T-helper 2 cell treated with Interferon-gamma antibody and Interleukin-4, amounts not matched to agents 5 μg/mL and 100 μg/mL, for 36 hours (primary cell): ENCODE results near the gene CUEDC1.

Source experiments
- DNase-seq: peaks from one replicate; pipeline ENCODE4 v3.0.0; 2021; ENCODE audit warnings: low spot score
- H3K27ac Mint-ChIP-seq: one replicate; pipeline ENCODE4 v1.8.0; 2021; ENCODE audit warnings: mild to moderate bottlenecking, mixed read lengths
- H3K27me3 Mint-ChIP-seq: one replicate; pipeline ENCODE4 v1.8.0; 2021; ENCODE audit warnings: low read depth, mixed read lengths
- H3K36me3 Mint-ChIP-seq: one replicate; pipeline ENCODE4 v1.8.0; 2021; ENCODE audit warnings: low read depth, mixed read lengths
- H3K4me1 Mint-ChIP-seq: one replicate; pipeline ENCODE4 v1.8.0; 2021; ENCODE audit warnings: low read depth, mixed read lengths
- H3K4me3 Mint-ChIP-seq: one replicate; pipeline ENCODE4 v1.8.0; 2022; ENCODE audit warnings: mild to moderate bottlenecking, moderate library complexity, mixed read lengths
- H3K9me3 Mint-ChIP-seq: one replicate; pipeline ENCODE4 v1.8.0; 2021; ENCODE audit warnings: mixed read lengths

The CUEDC1 gene

DNA sequence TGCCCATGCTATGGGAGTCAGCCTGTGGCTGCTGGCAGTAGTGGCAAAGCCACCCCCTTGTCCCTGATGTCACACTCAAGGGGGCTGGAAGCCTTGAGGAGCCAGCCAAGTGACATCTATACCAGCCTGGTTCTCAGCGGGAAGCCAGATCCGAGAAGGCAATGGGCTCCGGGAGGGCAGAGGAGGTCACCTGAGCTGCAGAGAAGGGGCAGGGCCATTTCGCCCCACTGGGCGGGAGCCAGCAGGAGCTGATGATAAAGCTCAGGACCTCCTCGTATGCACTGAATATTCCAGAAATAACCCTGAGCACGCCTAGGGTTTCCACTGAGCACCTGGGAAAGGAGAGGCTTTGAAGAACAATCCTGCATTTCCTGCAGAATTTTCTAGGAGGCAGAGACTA lies 124.3 kb downstream of the CUEDC1 start:
- no peak overlapping the region for H3K4me3 Mint-ChIP-seq
- H3K4me1 Mint-ChIP-seq = peaks cover 11% of the 10 kb centered on the region
- no peak overlapping the region for H3K27ac Mint-ChIP-seq
- DNase-seq = no peak
- no peaks in the 10 kb centered on the region for H3K36me3 Mint-ChIP-seq
- H3K27me3 Mint-ChIP-seq = no peaks in the 10 kb centered on the region
- no peaks in the 10 kb centered on the region for H3K9me3 Mint-ChIP-seq

DNA sequence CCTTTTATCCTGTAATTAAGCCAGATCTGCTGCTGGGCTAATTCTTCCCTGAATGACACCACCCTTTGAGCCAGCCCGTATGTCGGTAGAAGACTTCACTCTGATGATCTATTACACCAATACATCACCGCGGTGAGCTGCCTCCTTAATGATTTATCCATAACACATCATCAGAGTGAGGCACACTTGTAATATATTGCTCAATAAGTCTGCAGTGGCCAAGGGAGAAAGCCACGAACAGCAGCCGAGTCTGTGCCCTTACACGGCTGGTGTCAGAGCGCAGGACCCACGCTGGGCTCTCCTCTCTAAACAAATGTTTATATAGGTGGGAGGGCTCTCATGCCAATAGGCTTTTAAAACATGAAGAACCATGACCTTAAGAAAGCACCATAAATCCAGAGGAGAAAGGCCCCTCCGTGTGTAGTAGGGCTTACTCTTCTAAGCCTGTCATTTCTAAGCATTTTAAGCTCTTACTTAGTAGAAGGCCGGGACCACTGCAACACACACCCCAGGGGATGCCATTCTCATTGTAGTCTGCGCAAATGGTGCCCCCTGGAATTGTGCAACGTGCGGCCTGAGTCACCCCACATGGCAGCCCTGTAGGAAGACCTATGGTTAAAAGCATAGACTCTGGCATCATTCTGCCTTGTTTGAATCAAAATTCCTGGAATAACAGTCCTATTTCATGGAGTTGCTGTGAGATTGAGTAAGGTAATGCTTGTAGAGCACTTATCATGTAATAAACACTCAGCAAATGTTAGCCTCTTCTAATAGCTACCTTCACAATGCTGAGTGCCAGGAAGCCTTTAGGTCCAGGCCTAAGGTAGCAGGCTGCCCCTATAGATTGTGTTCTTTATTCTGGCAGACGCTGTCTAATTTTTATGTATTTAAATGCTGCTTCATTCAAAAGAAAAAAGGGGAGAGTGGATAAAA lies 131.5 kb downstream of the CUEDC1 start:
- DNase-seq = no peak
- Mint-ChIP-seq H3K9me3 (no peaks in the 10 kb centered on the region), H3K4me3 (no peak overlapping the region), H3K27ac (no peak overlapping the region), H3K36me3 (no peaks in the 10 kb centered on the region), H3K4me1 (no peaks in the 10 kb centered on the region), H3K27me3 (peaks cover 3% of the 10 kb centered on the region)

DNA sequence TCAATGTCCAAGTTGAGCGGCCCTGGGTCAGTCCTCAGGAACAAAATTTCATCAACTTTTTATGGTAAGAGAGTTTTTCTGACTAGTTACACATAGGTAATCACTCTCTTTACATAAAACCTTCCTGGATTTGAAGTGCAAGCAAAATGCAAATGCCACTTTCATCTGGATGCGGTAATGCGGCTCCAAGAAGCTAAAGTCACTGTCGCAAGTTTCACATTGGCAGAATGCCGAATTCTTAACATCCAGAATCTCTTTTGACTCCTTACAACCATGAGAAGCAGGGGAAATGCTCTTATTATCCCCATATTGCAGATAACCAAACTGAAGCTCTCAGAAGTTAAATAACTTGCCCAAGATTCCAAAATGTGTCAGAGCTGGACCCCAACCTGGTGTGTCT lies 135.3 kb downstream of the CUEDC1 start:
- peaks cover 6% of the 10 kb centered on the region for H3K27me3 Mint-ChIP-seq
- DNase-seq = no peak
- no peaks in the 10 kb centered on the region for H3K9me3 Mint-ChIP-seq
- no peaks in the 10 kb centered on the region for H3K36me3 Mint-ChIP-seq
- no peak overlapping the region for H3K27ac Mint-ChIP-seq
- no peaks in the 10 kb centered on the region for H3K4me1 Mint-ChIP-seq
- H3K4me3 Mint-ChIP-seq = no peak overlapping the region

DNA sequence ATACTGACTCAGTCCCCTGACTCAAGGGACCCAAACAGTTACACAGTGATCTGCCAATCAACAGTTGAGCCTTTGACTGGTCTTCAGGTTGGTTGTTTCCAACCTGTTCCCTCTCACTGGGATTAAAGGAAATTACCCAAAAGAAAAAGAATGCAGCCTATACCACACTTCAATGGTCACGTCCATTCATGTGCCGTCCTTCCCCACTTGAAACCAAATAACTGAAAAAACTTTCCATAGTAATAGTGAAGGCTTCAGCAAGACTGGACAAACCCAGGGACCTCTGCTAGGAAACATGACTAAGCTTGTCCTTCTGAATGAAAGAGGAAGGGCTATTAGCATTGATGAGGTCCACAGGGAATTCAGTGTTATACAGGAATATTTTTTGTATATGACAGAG lies 135.9 kb downstream of the CUEDC1 start:
- H3K4me1 Mint-ChIP-seq = no peaks in the 10 kb centered on the region
- H3K9me3 Mint-ChIP-seq = no peaks in the 10 kb centered on the region
- H3K27ac Mint-ChIP-seq = no peak overlapping the region
- no peaks in the 10 kb centered on the region for H3K36me3 Mint-ChIP-seq
- DNase-seq = no peak
- peaks cover 11% of the 10 kb centered on the region for H3K27me3 Mint-ChIP-seq
- no peak overlapping the region for H3K4me3 Mint-ChIP-seq

DNA sequence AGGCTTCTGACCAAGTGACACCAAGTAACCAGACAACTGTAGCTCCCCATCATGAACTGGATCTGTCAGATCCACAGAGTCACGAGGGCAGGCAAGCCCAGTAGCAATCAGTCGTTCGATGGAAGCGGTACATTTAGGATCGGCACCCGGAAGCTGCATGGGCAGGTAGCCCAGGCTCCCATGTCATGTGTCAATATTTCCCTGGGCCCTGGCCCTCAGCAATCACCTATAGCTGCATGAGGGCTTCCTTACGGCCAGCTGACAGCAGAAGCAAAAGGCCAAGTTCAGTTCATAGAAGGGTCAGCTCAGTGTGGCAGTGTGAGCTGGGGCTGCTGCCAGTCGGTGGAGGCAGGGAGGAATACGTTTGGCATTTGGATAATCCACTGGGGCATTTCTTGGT lies 137.1 kb downstream of the CUEDC1 start:
- no peak for DNase-seq
- Mint-ChIP-seq H3K36me3 (no peaks in the 10 kb centered on the region), H3K4me3 (no peak overlapping the region), H3K4me1 (no peaks in the 10 kb centered on the region), H3K9me3 (no peaks in the 10 kb centered on the region), H3K27ac (no peak overlapping the region), H3K27me3 (peaks cover 14% of the 10 kb centered on the region)

DNA sequence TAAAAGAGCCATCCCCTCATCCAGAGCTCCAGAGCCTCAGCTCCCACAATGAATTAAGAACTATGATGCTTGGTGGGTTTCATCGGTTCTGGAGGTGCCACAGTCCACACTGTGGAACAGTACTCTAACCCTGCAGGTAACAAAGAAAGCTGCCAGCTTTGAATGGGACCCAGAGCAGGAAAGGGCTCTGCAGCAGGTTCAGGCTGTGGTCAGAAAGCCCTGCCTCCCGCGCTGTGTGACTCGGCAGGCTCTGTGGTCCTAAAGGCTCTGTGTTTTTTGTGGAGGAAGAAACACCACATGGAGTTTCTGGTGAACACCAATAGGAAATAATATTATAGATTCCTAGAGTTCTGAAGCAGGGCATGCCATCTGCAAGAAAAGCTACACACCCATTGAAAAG lies 137.9 kb downstream of the CUEDC1 start:
- no peaks in the 10 kb centered on the region for H3K36me3 Mint-ChIP-seq
- no peak for DNase-seq
- peaks cover 14% of the 10 kb centered on the region for H3K27me3 Mint-ChIP-seq
- no peak overlapping the region for H3K27ac Mint-ChIP-seq
- H3K9me3 Mint-ChIP-seq = no peaks in the 10 kb centered on the region
- no peaks in the 10 kb centered on the region for H3K4me1 Mint-ChIP-seq
- H3K4me3 Mint-ChIP-seq = no peak overlapping the region

DNA sequence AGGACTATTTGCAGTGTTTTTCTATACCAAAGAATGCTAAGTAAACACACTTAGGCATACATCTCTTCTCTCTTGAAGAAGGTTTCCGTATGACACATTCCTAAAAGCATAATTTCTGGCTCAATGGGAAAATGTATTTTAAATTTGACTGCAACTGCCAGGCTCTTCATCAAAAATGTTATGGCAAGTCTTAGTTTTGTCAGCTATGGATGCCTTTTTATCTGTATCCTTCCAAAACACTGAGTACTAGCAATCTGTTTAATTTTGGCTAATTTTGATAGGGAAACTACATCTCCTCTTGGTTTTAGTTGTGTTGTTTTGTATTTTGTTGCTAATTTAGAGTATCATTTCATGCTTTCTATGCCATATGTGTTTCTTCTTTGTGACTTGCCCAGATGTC lies 140.8 kb downstream of the CUEDC1 start:
- Mint-ChIP-seq H3K4me1 (peaks cover 4% of the 10 kb centered on the region), H3K4me3 (no peak overlapping the region), H3K27me3 (peaks cover 38% of the 10 kb centered on the region), H3K9me3 (no peaks in the 10 kb centered on the region), H3K36me3 (no peaks in the 10 kb centered on the region), H3K27ac (no peak overlapping the region)
- DNase-seq = no peak

DNA sequence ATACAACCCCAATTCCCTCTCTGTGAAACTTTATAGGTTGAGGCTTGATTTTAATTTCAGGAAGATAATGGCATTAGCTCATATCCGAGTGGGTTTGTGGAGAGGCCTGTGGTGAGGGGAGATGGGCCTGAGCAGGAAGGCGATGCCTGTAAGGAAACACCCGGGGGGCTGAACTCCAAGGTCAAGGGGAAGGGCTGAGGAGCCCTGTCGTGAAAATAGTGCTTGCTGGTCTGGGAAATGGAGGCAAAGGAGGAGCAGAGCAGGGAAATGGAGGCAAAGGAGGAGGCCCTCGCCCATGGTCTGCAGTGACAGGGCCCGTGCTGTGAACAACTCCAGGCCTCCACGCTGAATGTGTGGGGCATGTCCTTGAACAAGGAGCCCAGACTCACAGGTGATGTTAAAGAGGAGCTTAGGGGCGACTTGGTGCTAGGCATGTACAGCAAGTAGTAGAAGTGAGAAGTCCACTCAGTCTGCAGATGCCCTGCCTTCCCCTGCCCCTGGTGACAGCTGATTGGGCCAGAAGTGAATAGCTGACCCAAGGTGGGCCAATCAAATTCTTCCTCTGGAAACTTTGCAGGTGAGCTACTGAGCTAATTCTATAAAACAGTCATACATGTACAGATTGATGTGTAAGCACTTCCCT lies 143.5 kb downstream of the CUEDC1 start:
- H3K4me1 Mint-ChIP-seq = peaks cover 4% of the 10 kb centered on the region
- H3K27ac Mint-ChIP-seq = no peak overlapping the region
- H3K36me3 Mint-ChIP-seq = no peaks in the 10 kb centered on the region
- H3K4me3 Mint-ChIP-seq = no peak overlapping the region
- no peaks in the 10 kb centered on the region for H3K9me3 Mint-ChIP-seq
- no peak for DNase-seq
- H3K27me3 Mint-ChIP-seq = peaks cover 44% of the 10 kb centered on the region
